ENCODE data around the gene GMPR2. TPM values are rescaled to one million over a fixed set of nuclear protein-coding genes. Genes with fewer than 3 reads are reported as not detected.
"Not testable (repeated sequence)": the region's sequence is repeated elsewhere in the genome, so short reads cannot be mapped to it uniquely, and the experiment has no call there.

Gene GMPR2
- total RNA-seq, 1 donor, result 31.1 TPM

DNA sequence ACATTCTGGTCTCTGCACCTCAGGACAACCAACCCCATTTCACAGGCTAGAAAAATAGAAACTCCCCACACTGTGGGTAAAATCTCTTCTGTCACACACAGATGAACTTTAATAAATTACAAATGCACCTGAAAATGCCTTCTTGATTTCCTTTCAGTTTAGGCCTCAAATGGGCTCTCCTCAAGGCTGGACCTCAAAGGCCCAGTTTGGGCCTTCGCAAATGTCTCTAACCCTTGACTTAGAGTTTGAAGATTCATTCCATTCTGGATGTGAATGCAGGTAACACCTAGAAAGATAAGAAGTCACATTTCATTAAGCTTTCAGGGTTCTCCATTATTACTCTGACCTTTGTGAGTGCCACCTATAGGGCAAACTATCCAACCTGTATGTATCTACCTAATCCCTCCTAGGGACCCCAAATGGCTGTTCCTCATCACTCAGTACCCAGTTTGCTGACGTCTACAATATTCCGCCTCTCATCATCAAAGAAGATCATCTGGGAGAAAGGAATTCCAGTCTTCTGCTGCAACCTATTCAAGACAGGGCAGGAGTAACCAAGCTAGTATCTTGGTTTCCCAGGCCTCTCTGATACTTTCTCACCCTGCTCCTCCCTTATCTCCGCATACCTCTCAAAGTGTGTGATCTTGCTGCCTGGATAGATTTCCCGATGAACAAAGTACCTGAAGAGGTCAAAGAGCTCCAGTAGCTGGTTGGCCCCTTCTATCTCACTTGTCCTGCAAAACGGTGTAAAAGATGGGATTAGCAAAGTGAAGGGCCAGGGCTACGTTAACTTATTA is 18.7 kb upstream of the GMPR2 start:
- Histone ChIP-seq H3K27me3 (ENCODE audit: insufficient read depth, low read length) (no peaks in the 10 kb centered on the region), H3K4me3 (ENCODE audit: low read length) (no peak overlapping the region), H3K9me3 (ENCODE audit: low read depth, low read length) (no peaks in the 10 kb centered on the region), H3K4me1 (ENCODE audit: insufficient read depth, low read length) (peaks cover 57% of the 10 kb centered on the region)

DNA sequence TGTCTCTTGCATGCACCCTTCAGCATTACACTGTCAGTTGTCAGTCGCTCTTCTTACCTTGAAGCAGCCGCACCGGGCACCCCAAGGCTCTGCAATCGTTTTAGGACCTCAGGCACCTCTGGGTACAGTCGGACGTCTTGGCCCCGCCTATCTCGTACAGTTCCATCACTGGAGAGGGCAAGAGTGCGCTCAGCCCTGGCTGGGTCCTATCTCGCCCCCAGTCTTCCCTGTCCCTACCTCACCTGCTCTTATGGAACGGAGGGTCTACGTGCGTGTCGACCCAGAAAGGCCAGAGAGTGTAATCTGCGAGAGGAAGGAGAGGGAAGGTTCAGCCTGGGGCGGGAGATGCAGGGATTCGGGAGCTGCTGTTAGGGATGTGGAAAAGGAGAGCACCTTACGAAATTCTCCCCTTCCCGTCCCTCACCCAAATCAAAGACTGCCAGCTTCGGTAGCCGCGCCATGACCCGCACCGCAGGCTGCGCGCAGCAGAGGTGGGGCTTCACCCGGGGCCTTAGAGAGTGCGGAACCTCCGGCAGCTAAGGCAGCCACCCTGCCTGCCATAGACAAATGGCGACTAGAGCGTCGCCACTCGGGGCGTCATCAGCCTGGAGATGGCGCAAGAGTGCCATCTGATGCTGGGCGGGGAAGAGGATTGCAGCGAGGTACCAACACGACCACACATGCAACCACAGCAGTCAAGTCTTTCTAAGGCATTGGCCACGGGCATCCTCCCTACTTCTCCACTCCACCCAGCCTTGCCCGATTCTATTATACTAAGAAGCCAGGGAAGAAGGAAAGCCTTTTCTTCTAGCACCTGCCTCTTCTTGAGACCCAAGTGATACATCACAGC is 17.0 kb upstream of the GMPR2 start, which contains the start of gene MDP1:
Gene MDP1 (minus strand): TSS at position 572 of the 850 bp plus-strand sequence. CDS start 111 bp downstream, at position 461.
- peak within 1 kb of the TSS; percentile 87 for H3K4me3 ChIP-seq (ENCODE audit: low read length)
- peaks cover 47% of the 10 kb centered on the region for H3K4me1 ChIP-seq (ENCODE audit: insufficient read depth, low read length)
- H3K9me3 ChIP-seq (ENCODE audit: low read depth, low read length), result no peaks in the 10 kb centered on the region
- no peaks in the 10 kb centered on the region for H3K27me3 ChIP-seq (ENCODE audit: insufficient read depth, low read length)

GRCh38 chr14:24216345-24216699 is 16.4 kb upstream of the GMPR2 start:
- Histone ChIP-seq H3K27me3 (ENCODE audit: insufficient read depth, low read length) (no peaks in the 10 kb centered on the region), H3K4me3 (ENCODE audit: low read length) (no peak overlapping the region), H3K9me3 (ENCODE audit: low read depth, low read length) (no peaks in the 10 kb centered on the region), H3K4me1 (ENCODE audit: insufficient read depth, low read length) (peaks cover 42% of the 10 kb centered on the region)

DNA sequence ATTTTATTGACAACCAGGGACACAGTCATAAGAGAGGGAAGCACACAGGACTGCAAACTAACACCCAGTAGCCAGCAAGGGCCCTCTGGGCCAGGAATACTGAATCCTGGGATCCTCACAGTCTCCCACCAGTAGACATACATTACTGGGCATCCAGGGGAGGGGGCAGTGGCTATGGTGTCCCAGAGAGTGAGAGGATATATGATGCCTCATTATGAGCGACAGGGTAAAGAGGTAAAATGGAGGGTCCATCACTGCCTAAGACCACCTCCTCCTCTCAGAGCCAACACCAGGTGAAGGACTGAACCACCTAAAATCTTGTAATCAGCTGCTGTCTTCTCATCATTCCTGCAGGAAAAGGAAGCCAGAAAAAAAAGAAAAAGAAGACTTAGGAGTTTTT is 15.9 kb upstream of the GMPR2 start:
- H3K27me3 ChIP-seq (ENCODE audit: insufficient read depth, low read length); H3K9me3 ChIP-seq (ENCODE audit: low read depth, low read length); H3K4me3 ChIP-seq (ENCODE audit: low read length): not testable (repeated sequence)
- H3K4me1 ChIP-seq (ENCODE audit: insufficient read depth, low read length), result peaks cover 38% of the 10 kb centered on the region

DNA sequence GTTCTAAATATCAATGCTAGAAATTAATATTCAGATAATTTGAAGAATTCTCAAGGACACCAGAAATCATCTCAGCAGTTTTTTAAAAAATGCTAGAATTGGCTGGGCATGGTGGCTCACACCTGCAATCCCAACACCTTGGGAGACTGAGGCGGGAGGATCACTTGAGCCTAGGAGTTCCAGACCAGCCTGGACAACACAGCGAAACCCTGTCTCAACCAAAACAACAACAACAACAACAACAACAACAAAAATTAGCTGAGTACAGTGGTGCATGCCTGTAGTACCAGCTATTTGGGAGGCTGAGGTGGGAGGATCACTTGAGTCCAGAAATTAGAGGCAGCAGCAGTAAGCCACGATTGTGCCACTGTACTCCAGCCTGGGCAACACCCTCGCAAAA is 13.6 kb upstream of the GMPR2 start:
- Histone ChIP-seq H3K4me3 (ENCODE audit: low read length) (no peak overlapping the region), H3K9me3 (ENCODE audit: low read depth, low read length) (no peaks in the 10 kb centered on the region), H3K4me1 (ENCODE audit: insufficient read depth, low read length) (peaks cover 22% of the 10 kb centered on the region), H3K27me3 (ENCODE audit: insufficient read depth, low read length) (no peaks in the 10 kb centered on the region)

- Histone ChIP-seq H3K4me1 (ENCODE audit: insufficient read depth, low read length) (peaks cover 18% of the 10 kb centered on the region), H3K27me3 (ENCODE audit: insufficient read depth, low read length) (no peaks in the 10 kb centered on the region), H3K4me3 (ENCODE audit: low read length) (no peak overlapping the region), H3K9me3 (ENCODE audit: low read depth, low read length) (no peaks in the 10 kb centered on the region)
Observed at GRCh38 chr14:24219521-24219920, 13.2 kb upstream of the GMPR2 start.

GRCh38 chr14:24222987-24223386 is 9.7 kb upstream of the GMPR2 start:
- not testable (repeated sequence) for H3K27me3 ChIP-seq (ENCODE audit: insufficient read depth, low read length); H3K4me1 ChIP-seq (ENCODE audit: insufficient read depth, low read length); H3K9me3 ChIP-seq (ENCODE audit: low read depth, low read length); H3K4me3 ChIP-seq (ENCODE audit: low read length)

- Histone ChIP-seq H3K27me3 (ENCODE audit: insufficient read depth, low read length) (no peaks in the 10 kb centered on the region), H3K9me3 (ENCODE audit: low read depth, low read length) (no peaks in the 10 kb centered on the region)
Observed at GRCh38 chr14:24224618-24225071, 8.1 kb upstream of the GMPR2 start.

DNA sequence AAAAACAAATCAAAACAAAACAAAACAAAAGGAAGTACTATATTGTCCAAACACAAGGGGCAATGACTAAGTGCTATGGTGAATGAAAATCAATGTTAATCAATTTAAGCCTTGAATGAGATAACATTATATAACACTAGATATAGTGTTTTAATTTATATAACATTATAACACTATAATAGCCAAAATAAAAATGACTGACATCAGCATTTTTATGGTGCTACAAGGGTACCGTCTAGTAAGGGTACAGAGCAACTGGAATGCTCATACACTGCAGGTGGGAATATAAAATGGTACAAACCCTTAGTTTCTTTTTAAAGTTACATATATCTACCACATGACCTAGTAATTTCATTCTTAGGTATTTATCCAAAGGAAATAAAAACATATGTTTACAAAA is 6.3 kb upstream of the GMPR2 start:
- no peaks in the 10 kb centered on the region for H3K27me3 ChIP-seq (ENCODE audit: insufficient read depth, low read length)
- peaks cover 10% of the 10 kb centered on the region for H3K4me1 ChIP-seq (ENCODE audit: insufficient read depth, low read length)
- H3K4me3 ChIP-seq (ENCODE audit: low read length), result no peak overlapping the region
- H3K9me3 ChIP-seq (ENCODE audit: low read depth, low read length), result no peaks in the 10 kb centered on the region

More at GRCh38 chr14:24224618-24225071, 8.1 kb upstream of the GMPR2 start:
- Histone ChIP-seq H3K4me1 (ENCODE audit: insufficient read depth, low read length) (no peaks in the 10 kb centered on the region), H3K4me3 (ENCODE audit: low read length) (no peak overlapping the region)

- no peaks in the 10 kb centered on the region for H3K27me3 ChIP-seq (ENCODE audit: insufficient read depth, low read length)
- H3K9me3 ChIP-seq (ENCODE audit: low read depth, low read length), result no peaks in the 10 kb centered on the region
- H3K4me3 ChIP-seq (ENCODE audit: low read length), result no peak overlapping the region
- H3K4me1 ChIP-seq (ENCODE audit: insufficient read depth, low read length), result peaks cover 26% of the 10 kb centered on the region
Observed at GRCh38 chr14:24228902-24229301, 3.8 kb upstream of the GMPR2 start.

DNA sequence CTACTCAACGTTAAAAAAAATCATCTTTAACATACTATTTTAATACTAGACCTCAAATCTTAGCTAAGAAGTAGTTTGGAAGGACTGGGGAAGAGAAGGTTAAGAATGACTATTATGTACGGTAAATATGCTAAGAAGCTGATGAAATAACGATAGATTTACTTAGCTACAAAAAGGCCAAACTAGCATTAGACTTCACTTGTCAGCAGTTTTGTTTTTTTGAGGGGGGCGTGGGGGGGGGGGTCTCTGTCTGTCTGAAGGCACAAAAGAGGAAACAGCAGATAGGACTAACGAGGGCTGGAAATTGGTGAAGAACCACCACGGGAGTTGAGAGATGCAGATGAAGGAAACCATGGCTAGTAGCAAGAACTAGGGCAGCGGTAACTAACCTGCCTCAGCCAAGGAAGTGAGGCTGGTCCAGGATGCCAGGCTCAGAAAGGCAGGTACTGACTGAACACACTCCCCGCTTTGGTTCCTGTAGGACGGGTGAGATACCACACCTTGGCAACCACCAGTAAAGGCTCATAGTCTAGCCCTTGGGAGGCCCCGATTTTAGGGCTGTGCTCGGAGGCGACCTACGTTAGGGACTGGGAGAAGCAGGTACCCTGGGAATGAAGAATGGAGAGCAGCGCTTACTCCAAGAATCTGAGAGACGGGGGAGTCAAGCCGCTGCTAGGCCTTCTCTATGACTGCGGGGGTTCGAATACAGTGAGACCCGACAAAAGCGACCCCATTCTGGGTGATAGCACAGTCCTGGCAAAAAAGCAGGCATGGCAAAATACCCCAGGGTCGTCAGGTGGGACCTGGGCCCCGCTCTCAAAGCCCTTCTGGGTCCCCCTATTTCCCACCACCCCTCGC is 1.2 kb upstream of the GMPR2 start:
- Histone ChIP-seq H3K9me3 (ENCODE audit: low read depth, low read length) (no peaks in the 10 kb centered on the region), H3K4me3 (ENCODE audit: low read length) (peak overlapping the region; percentile 67), H3K4me1 (ENCODE audit: insufficient read depth, low read length) (peaks cover 42% of the 10 kb centered on the region), H3K27me3 (ENCODE audit: insufficient read depth, low read length) (no peaks in the 10 kb centered on the region)

- peaks cover 42% of the 10 kb centered on the region for H3K4me1 ChIP-seq (ENCODE audit: insufficient read depth, low read length)
- no peaks in the 10 kb centered on the region for H3K9me3 ChIP-seq (ENCODE audit: low read depth, low read length)
- peak within 1 kb of the TSS; percentile 67 for H3K4me3 ChIP-seq (ENCODE audit: low read length)
- no peaks in the 10 kb centered on the region for H3K27me3 ChIP-seq (ENCODE audit: insufficient read depth, low read length)
Observed at GRCh38 chr14:24232121-24232644, 546 bp upstream of the GMPR2 start, which contains the start of gene NEDD8. NEDD8 (minus strand) TSS chr14:24232367; CDS start chr14:24232267, 100 bp downstream.

DNA sequence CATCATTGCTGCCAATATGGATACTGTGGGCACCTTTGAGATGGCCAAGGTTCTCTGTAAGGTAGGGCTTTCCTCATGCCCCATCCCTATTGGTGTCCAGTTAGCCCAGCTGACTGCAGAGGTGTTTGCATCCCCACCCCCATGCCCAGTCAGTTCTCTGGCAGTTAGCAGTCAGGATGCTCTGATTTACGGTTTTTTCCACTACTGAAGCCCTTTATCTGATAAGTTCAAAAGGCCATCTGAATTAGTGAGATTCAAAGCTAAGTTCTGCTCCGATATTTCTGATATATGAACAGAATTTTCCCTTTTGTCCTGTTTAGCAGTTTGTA is 773 bp downstream of the GMPR2 start:
- H3K9me3 ChIP-seq (ENCODE audit: low read depth, low read length), result no peaks in the 10 kb centered on the region
- H3K4me1 ChIP-seq (ENCODE audit: insufficient read depth, low read length), result peaks cover 49% of the 10 kb centered on the region
- no peaks in the 10 kb centered on the region for H3K27me3 ChIP-seq (ENCODE audit: insufficient read depth, low read length)
- peak overlapping the region; percentile 67 for H3K4me3 ChIP-seq (ENCODE audit: low read length)

DNA sequence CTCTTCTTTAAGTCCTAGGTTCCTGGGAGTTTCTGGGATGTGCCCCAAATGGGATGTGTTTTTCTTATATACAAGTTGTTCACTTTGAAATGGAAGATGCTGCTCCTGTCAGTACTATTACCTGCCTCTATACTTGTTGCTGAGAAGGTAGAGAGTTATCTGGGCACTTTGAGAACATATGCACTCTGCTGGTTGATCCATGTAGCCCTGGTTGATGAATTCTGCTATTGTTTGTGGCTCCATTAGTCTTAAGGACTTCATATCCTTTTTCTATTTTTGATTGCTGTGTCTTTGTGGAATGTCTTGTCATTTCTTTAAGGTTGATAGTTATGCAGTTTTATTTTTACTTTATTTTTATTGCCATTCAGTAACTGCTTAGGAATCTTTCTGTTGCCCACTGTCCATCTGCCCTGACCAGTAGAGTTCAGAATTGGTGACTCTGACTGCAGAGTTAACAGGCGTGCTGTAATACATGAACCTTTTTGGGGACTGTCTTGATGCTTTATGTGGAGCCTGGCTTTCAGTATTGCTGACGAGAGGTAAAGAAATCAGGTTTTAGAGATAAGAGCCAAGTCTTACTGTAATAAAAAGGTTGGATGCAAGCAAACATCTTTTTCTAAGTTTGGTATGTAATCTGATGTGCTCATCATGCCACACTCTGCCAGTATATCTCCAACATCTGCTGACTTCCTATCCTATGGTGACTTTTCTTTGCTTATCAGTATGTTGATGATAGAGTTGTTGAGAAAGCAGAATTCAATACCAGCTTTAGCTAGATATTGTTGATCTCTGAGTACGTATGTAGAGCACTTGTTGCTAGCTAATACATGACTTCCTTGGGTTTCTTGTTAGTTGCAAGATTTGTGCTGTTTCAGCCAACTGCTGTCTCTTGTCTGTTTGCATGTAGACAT is 1.6 kb downstream of the GMPR2 start:
- peaks cover 58% of the 10 kb centered on the region for H3K4me1 ChIP-seq (ENCODE audit: insufficient read depth, low read length)
- no peak overlapping the region for H3K4me3 ChIP-seq (ENCODE audit: low read length)
- no peaks in the 10 kb centered on the region for H3K9me3 ChIP-seq (ENCODE audit: low read depth, low read length)
- H3K27me3 ChIP-seq (ENCODE audit: insufficient read depth, low read length), result no peaks in the 10 kb centered on the region
